H1 (cell line): ENCODE results near the gene KCNC1. TPM values are rescaled to one million over a fixed set of nuclear protein-coding genes. Genes with fewer than 3 reads are reported as not detected.

Source experiments
- CTCF ChIA-PET: fragments of 300-600 bp; sonication (Branson Sonifier 250); formaldehyde crosslinking; loops from one replicate; lab custom pipeline; 2021; ENCODE audit not compliant: partially characterized antibody; lab: Charles Lee
- POLR2A ChIA-PET: fragments of 300-600 bp; sonication (Branson Sonifier 250); formaldehyde crosslinking; loops from one replicate; lab custom pipeline; 2021; ENCODE audit warnings: inconsistent platforms; ENCODE audit not compliant: partially characterized antibody; lab: Charles Lee
- DNase-seq, 2 experiments: peaks; one replicate each; pipeline versions ENCODE4 v3.0.0 to v3.0.0-alpha.2; 2010 to 2022; ENCODE audit warnings: low spot score in 2 of 2, low read depth in 1 of 2, mixed read lengths in 1 of 2
- FAIRE-seq: peaks from 2 replicates; lab custom pipeline; 2011; peaks lifted over from hg19 to GRCh38; lab: Jason Lieb, UNC
- H2AFZ ChIP-seq: 2 replicates; pipeline ENCODE4 v1.8.1; 2012; ENCODE audit warnings: low read length, inconsistent platforms
- H2AK5ac ChIP-seq: 2 replicates; pipeline ENCODE4 v1.6.1; 2013; ENCODE audit warnings: low read depth, low read length
- H2BK120ac ChIP-seq: replicated peaks from 2 replicates; pipeline ENCODE3; 2013; ENCODE audit warnings: low read depth, low read length, inconsistent platforms
- H2BK12ac ChIP-seq: 2 replicates; pipeline ENCODE4 v1.6.1; 2013; ENCODE audit warnings: low read depth, low read length
- H2BK15ac ChIP-seq: 2 replicates; pipeline ENCODE4 v1.6.1; 2013; ENCODE audit warnings: low read length
- H2BK20ac ChIP-seq: 2 replicates; pipeline ENCODE4 v1.6.1; 2013; ENCODE audit warnings: low read length
- H2BK5ac ChIP-seq: 2 replicates; pipeline ENCODE4 v1.6.1; 2013; ENCODE audit warnings: low read depth, low read length
- H3K14ac ChIP-seq: 2 replicates; pipeline ENCODE4 v1.6.1; 2013; ENCODE audit warnings: inconsistent platforms; ENCODE audit not compliant: insufficient read length
- H3K18ac ChIP-seq: 2 replicates; pipeline ENCODE4 v1.6.1; 2013; ENCODE audit warnings: low read length; ENCODE audit errors: extremely low read depth
- H3K23ac ChIP-seq: 2 replicates; pipeline ENCODE4 v1.6.1; 2013; ENCODE audit warnings: inconsistent platforms; ENCODE audit not compliant: insufficient read length
- H3K23me2 ChIP-seq: 2 replicates; pipeline ENCODE4 v1.6.1; 2013; ENCODE audit warnings: low read depth, low read length
- H3K27ac ChIP-seq: 2 replicates; pipeline ENCODE4 v1.6.1; 2011; ENCODE audit warnings: low read depth, low read length, inconsistent platforms
- H3K27me3 ChIP-seq, 4 experiments: replicated peaks in 1 of 4; 1 replicate in 1 of 4; 2 replicates in 3 of 4; pipeline versions ENCODE4 v1.6.1 to v1.8.1; 2011 to 2013; ENCODE audit warnings: low read length in 3 of 4, mild to moderate bottlenecking in 3 of 4, inconsistent platforms in 2 of 4, mixed read lengths in 2 of 4, moderate library complexity in 1 of 4; ENCODE audit not compliant: control insufficient read depth in 3 of 4, insufficient read depth in 3 of 4; ENCODE audit errors: extremely low read depth in 1 of 4
- H3K36me3 ChIP-seq, 4 experiments: 2 replicates each; pipeline versions ENCODE4 v1.6.1 to v1.8.1; 2011 to 2013; ENCODE audit warnings: mild to moderate bottlenecking in 4 of 4, low read length in 3 of 4, moderate library complexity in 2 of 4, control low read depth in 1 of 4, inconsistent platforms in 1 of 4; ENCODE audit not compliant: insufficient read depth in 4 of 4, control insufficient read depth in 2 of 4
- H3K4ac ChIP-seq: replicated peaks from 2 replicates; pipeline ENCODE3; 2013; ENCODE audit warnings: low read length, low read depth, mixed read lengths, inconsistent platforms; ENCODE audit not compliant: insufficient read length
- H3K4me1 ChIP-seq, 4 experiments: replicated peaks in 1 of 4; 1 replicate in 1 of 4; 2 replicates in 3 of 4; pipeline versions ENCODE4 v1.6.1 to v1.8.1; 2011 to 2013; ENCODE audit warnings: low read length in 3 of 4, inconsistent platforms in 2 of 4, mixed read lengths in 1 of 4; ENCODE audit not compliant: insufficient read depth in 4 of 4, control insufficient read depth in 3 of 4
- H3K4me2 ChIP-seq, 2 experiments: 2 replicates each; pipeline versions ENCODE4 v1.6.1 to v1.8.1; 2011 to 2013; ENCODE audit warnings: low read depth in 2 of 2, low read length in 2 of 2, control low read depth in 1 of 2, inconsistent platforms in 1 of 2, mild to moderate bottlenecking in 1 of 2; ENCODE audit not compliant: insufficient read depth in 1 of 2
- H3K4me3 ChIP-seq, 4 experiments: fragments of 200-600, 300-600 bp in 1 of 4; sonication (generic), shearing (Covaris generic), sonication (Bioruptor Twin) in 1 of 4; 2 replicates each; pipeline versions ENCODE4 v1.5.1 to v1.8.1; 2011 to 2016; ENCODE audit warnings: low read length in 4 of 4, low read depth in 3 of 4, control low read depth in 2 of 4, inconsistent platforms in 2 of 4, mild to moderate bottlenecking in 2 of 4, mixed read lengths in 1 of 4, moderate library complexity in 1 of 4; ENCODE audit not compliant: insufficient read depth in 2 of 4; ENCODE audit errors: extremely low read depth in 1 of 4
- H3K56ac ChIP-seq: replicated peaks from 2 replicates; pipeline ENCODE3; 2013; ENCODE audit warnings: low read depth, mild to moderate bottlenecking, mixed read lengths, low read length, inconsistent platforms; ENCODE audit not compliant: insufficient read length
- H3K79me1 ChIP-seq: 2 replicates; pipeline ENCODE4 v1.6.1; 2013; ENCODE audit warnings: low read depth, low read length, control low read depth
- H3K79me2 ChIP-seq, 2 experiments: 2 replicates each; pipeline versions ENCODE4 v1.6.1 to v1.8.1; 2012 to 2013; ENCODE audit warnings: low read length in 2 of 2, mild to moderate bottlenecking in 2 of 2, inconsistent platforms in 1 of 2; ENCODE audit not compliant: insufficient read depth in 2 of 2, control insufficient read depth in 1 of 2
- H3K9ac ChIP-seq, 4 experiments: replicated peaks in 1 of 4; 1 replicate in 1 of 4; 2 replicates in 3 of 4; pipeline versions ENCODE4 v1.6.1 to v1.8.1; 2011 to 2013; ENCODE audit warnings: low read depth in 3 of 4, low read length in 3 of 4, control low read depth in 2 of 4, mild to moderate bottlenecking in 2 of 4, moderate library complexity in 2 of 4, inconsistent platforms in 1 of 4; ENCODE audit errors: extremely low read depth in 1 of 4
- H3K9me3 ChIP-seq, 2 experiments: 2 replicates each; pipeline versions ENCODE4 v1.6.1 to v1.8.1; 2012 to 2013; ENCODE audit warnings: mild to moderate bottlenecking in 2 of 2, moderate library complexity in 2 of 2, control low read depth in 1 of 2, inconsistent platforms in 1 of 2, low read depth in 1 of 2, low read length in 1 of 2, mixed read lengths in 1 of 2; ENCODE audit not compliant: insufficient read depth in 2 of 2
- H4K20me1 ChIP-seq, 2 experiments: replicated peaks in 1 of 2; 2 replicates each; pipeline versions ENCODE3 to v1.8.1; 2011 to 2013; ENCODE audit warnings: inconsistent platforms in 2 of 2, low read length in 2 of 2, mild to moderate bottlenecking in 1 of 2; ENCODE audit not compliant: insufficient read depth in 2 of 2, control insufficient read depth in 1 of 2
- H4K5ac ChIP-seq: 2 replicates; pipeline ENCODE4 v1.6.1; 2013; ENCODE audit warnings: low read length, low read depth, mixed read lengths, inconsistent platforms; ENCODE audit not compliant: insufficient read length
- H4K8ac ChIP-seq: 2 replicates; pipeline ENCODE4 v1.8.0; 2013; ENCODE audit warnings: mild to moderate bottlenecking, moderate library complexity, low read length, inconsistent platforms; ENCODE audit not compliant: insufficient read depth; ENCODE audit errors: extremely low read depth
- H4K91ac ChIP-seq: replicated peaks from 2 replicates; pipeline ENCODE3; 2013; ENCODE audit warnings: low read length, mixed read lengths, inconsistent platforms; ENCODE audit not compliant: insufficient read length
- CTCF ChIP-seq, 3 experiments: IDR thresholded peaks; 1 replicate in 2 of 3; 2 replicates in 1 of 3; pipeline versions ENCODE4 v1.5.1 to v1.6.1; 2011; ENCODE audit warnings: low read length in 3 of 3, mild to moderate bottlenecking in 3 of 3, inconsistent platforms in 2 of 3, low read depth in 1 of 3, moderate library complexity in 1 of 3; ENCODE audit not compliant: insufficient read depth in 1 of 3; ENCODE audit errors: control extremely low read depth in 1 of 3
- RAD21 ChIP-seq, 2 experiments: IDR thresholded peaks in 1 of 2; conservative IDR thresholded peaks in 1 of 2; 2 replicates each; pipeline ENCODE4 v1.6.1; 2011; ENCODE audit warnings: low read depth in 2 of 2, low read length in 2 of 2, improper control_type of control experiment in 1 of 2, inconsistent platforms in 1 of 2, mild to moderate bottlenecking in 1 of 2, moderate library complexity in 1 of 2
- SIN3A ChIP-seq, 2 experiments: IDR thresholded peaks in 1 of 2; conservative IDR thresholded peaks in 1 of 2; 2 replicates each; pipeline ENCODE4 v1.6.1; 2011 to 2012; ENCODE audit warnings: low read length in 2 of 2, improper control_type of control experiment in 1 of 2, low read depth in 1 of 2, mild to moderate bottlenecking in 1 of 2
- WGBS, 2 experiments: shearing (Covaris generic) in 1 of 2; methylation state at CpG; one replicate each; pipeline versions ENCODE4 v1.1.6 to v1.1.7; 2013 to 2015; ENCODE audit warnings: low lambda C conversion rate in 2 of 2, mixed read lengths in 2 of 2, inconsistent platforms in 1 of 2, low coverage in 1 of 2, missing lambda C conversion rate in 1 of 2; ENCODE audit not compliant: insufficient replicate concordance in 2 of 2, insufficient coverage in 1 of 2, insufficient read length in 1 of 2; ENCODE audit errors: extremely low coverage in 1 of 2, missing lambda C conversion rate in 1 of 2; 5-methylcytosine and 5-hydroxymethylcytosine counted together
- polyA plus RNA-seq, 7 experiments: library from polyadenylated mRNA; depleted of rRNA in 3 of 7; stranded (reverse) in 5 of 7; unstranded in 2 of 7; fragments of >200 nt in 5 of 7; fragments of 200-250 nt in 2 of 7; gene quantifications; 1 replicate in 5 of 7; 2 replicates in 1 of 7; 4 replicates in 1 of 7; pipeline versions ENCODE4 v1.2.1 to v1.2.3, GENCODE V29; 2011 to 2013; ENCODE audit warnings: missing spikeins in 2 of 7, mixed read lengths in 2 of 7
- total RNA-seq: library from RNA; stranded (reverse); fragmentation: NEBNext Ultra II Directional; extraction: Animal tissue kit (Norgen Biotek cat#: 25700); gene quantifications from 2 replicates; pipeline ENCODE4 v1.2.1, GENCODE V29; 2021

The KCNC1 gene
- total and polyA plus RNA-seq, 2 of the 8 experiments (the other 6 are each of a cell fraction or from before 2014, with no cell fraction given), result 0.11 to 0.26 TPM

GRCh38 chr11:17779861-17780594 is 45.4 kb downstream of the KCNC1 start:
- CTCF ChIA-PET, result interaction anchor here (0.6 to 3.1 kb wide), 17 partner anchors 9 to 199 kb away, joined by 3 to 14 read pairs (median 3); no protein-coding TSS in a partner anchor
- H2BK5ac ChIP-seq, result no peak overlapping the region

More at GRCh38 chr11:17779861-17780594, 45.4 kb downstream of the KCNC1 start:
- Histone ChIP-seq H4K5ac (no peak overlapping the region), H3K79me2 (no peaks in the 10 kb centered on the region), H2AFZ (no peak overlapping the region), H3K27ac (no peak overlapping the region), H3K27me3 (no peaks in the 10 kb centered on the region), H2AK5ac (no peak overlapping the region), H3K36me3 (no peaks in the 10 kb centered on the region), H3K9me3 (no peaks in the 10 kb centered on the region), H2BK120ac (no peak overlapping the region), H3K4me3 (no peak overlapping the region), H3K23ac (no peak overlapping the region), H3K4me1 (no peaks in the 10 kb centered on the region), H4K20me1 (peaks cover 0 to 2% of the 10 kb centered on the region in 2 experiments), H3K23me2 (no peaks in the 10 kb centered on the region), H3K18ac (no peak overlapping the region), H3K14ac (no peak overlapping the region), H3K4ac (no peak overlapping the region), H2BK15ac (no peak overlapping the region), H2BK20ac (no peak overlapping the region), H3K9ac (no peak overlapping the region), H3K79me1 (no peaks in the 10 kb centered on the region), H3K56ac (no peak overlapping the region), H4K8ac (no peak overlapping the region), H2BK12ac (no peak overlapping the region), H4K91ac (no peak overlapping the region), H3K4me2 (no peak overlapping the region)
- TF ChIP-seq RAD21 (IDR thresholded peaks at IDR 0.05 in 1 of 2, conservative IDR thresholded peaks at IDR 0.05 in 1 of 2; ENCODE audit: low read depth in 2 of 2, low read length in 2 of 2) (peak; percentile 12 to 20; a peak in 2 of 4 replicates), CTCF (IDR thresholded peaks at IDR 0.05; ENCODE audit: control extremely low read depth in 1 of 3, insufficient read depth in 1 of 3, low read depth in 1 of 3, low read length in 3 of 3) (peak in 2 of 3 experiments; percentile 20 to 31; a peak in 2 of 4 replicates), SIN3A (conservative IDR thresholded peaks at IDR 0.05 in 1 of 2, IDR thresholded peaks at IDR 0.05 in 1 of 2; ENCODE audit: low read depth in 1 of 2, low read length in 2 of 2) (no peak)
- POLR2A ChIA-PET, result interaction anchor here (0.7 kb wide), 1 partner anchor 134 kb away, joined by 3 read pairs; no protein-coding TSS in a partner anchor
- FAIRE-seq (no peak), DNase-seq (no peak)
- 89% methylated on average over 12 of the region's 14 CpGs; no CpG with 5 or more reads in 1 of the 2 experiments for WGBS, 2 experiments
